D721Med (cell line): ENCODE measurements around the gene DVL2.

ENCODE experiments used
- DNase-seq: peaks from one replicate; pipeline ENCODE4 v3.0.0; 2011; ENCODE audit warnings: low spot score; ENCODE audit not compliant: insufficient read length
- FAIRE-seq: peaks from 2 replicates; lab custom pipeline; 2011; peaks lifted over from hg19 to GRCh38; lab: Jason Lieb, UNC
- TF ChIP-seq, protein P1 (sequence below): IDR thresholded peaks from 2 replicates; pipeline ENCODE4 v1.5.1; 2012; ENCODE audit warnings: mild to moderate bottlenecking, control low read depth; ENCODE audit not compliant: insufficient read depth; ENCODE audit errors: missing control alignments

DVL2 gene

GRCh38 chr17:7225711-7226331 lies 8.5 kb downstream of the DVL2 start:
- FAIRE-seq (no peak), DNase-seq (no peak)
- TF ChIP-seq, protein P1, sequence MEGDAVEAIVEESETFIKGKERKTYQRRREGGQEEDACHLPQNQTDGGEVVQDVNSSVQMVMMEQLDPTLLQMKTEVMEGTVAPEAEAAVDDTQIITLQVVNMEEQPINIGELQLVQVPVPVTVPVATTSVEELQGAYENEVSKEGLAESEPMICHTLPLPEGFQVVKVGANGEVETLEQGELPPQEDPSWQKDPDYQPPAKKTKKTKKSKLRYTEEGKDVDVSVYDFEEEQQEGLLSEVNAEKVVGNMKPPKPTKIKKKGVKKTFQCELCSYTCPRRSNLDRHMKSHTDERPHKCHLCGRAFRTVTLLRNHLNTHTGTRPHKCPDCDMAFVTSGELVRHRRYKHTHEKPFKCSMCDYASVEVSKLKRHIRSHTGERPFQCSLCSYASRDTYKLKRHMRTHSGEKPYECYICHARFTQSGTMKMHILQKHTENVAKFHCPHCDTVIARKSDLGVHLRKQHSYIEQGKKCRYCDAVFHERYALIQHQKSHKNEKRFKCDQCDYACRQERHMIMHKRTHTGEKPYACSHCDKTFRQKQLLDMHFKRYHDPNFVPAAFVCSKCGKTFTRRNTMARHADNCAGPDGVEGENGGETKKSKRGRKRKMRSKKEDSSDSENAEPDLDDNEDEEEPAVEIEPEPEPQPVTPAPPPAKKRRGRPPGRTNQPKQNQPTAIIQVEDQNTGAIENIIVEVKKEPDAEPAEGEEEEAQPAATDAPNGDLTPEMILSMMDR: no peak

DNA sequence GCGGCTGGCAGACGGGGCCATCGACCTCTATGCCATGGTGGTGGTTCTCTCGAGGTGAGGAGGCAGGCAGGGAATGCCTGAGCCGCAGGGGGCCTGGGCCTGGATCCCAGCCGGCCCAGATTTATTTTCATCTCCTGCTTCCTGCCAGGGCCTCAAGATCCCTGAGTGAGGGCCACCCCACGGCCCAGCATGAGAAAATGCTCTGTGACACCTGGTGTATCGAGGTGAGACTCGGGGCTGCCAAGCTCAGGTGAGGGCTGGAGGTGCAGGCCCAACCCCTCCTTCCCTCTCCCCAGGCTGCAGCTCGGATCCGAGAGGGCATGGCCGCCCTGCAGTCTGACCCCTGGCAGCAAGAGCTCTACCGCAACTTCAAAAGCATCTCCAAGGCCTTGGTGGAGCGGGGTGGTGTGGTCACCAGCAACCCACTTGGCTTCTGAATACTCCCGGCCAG lies 9.6 kb downstream of the DVL2 start:
- TF ChIP-seq, protein P1: no peak
- no peak for FAIRE-seq

DNA sequence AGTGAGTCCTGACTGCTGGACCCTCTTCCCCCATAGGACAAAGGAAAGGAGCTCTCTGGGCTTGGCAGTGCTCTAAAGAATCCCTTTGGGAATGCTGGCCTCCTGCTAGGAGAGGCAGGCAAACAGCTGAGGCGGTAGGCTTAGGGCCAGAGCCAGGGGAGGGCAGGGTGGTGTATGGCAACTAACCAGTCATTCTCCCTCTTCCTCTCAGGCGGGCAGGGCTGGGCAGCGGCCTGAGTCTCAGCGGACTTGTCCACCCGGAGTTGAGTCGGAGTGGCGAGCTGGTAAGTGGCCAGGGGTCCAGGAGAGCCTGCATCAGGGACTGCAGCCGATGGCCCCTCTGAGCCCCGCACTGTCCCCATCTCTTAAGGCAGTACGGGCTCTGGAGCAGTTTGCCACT lies 10.2 kb downstream of the DVL2 start:
- TF ChIP-seq, protein P1: no peak
- no peak for DNase-seq

More for the DNA sequence above, 9.6 kb downstream of the DVL2 start:
- no peak for DNase-seq

GRCh38 chr17:7223375-7223774 lies 10.9 kb downstream of the DVL2 start:
- TF ChIP-seq, protein P1: no peak
- DNase-seq (no peak), FAIRE-seq (no peak)

More for the DNA sequence above, 10.2 kb downstream of the DVL2 start:
- FAIRE-seq: no peak

DNA sequence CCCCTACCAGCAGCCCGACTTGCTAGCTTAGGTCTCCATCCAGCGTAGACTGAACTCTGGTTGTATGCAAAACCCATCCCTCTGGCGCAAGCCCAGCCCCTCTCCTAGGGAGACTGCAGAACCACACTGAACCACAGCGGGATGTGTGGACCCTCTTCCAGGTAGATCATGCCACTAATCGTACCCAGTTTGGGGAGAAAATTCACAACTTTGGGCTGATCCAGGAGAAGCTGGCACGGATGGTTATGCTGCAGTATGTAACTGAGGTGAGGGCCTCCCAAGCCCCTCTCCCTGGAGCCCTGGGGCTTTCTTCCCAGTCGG lies 11.4 kb downstream of the DVL2 start:
- DNase-seq: no peak
- FAIRE-seq: no peak

DNA sequence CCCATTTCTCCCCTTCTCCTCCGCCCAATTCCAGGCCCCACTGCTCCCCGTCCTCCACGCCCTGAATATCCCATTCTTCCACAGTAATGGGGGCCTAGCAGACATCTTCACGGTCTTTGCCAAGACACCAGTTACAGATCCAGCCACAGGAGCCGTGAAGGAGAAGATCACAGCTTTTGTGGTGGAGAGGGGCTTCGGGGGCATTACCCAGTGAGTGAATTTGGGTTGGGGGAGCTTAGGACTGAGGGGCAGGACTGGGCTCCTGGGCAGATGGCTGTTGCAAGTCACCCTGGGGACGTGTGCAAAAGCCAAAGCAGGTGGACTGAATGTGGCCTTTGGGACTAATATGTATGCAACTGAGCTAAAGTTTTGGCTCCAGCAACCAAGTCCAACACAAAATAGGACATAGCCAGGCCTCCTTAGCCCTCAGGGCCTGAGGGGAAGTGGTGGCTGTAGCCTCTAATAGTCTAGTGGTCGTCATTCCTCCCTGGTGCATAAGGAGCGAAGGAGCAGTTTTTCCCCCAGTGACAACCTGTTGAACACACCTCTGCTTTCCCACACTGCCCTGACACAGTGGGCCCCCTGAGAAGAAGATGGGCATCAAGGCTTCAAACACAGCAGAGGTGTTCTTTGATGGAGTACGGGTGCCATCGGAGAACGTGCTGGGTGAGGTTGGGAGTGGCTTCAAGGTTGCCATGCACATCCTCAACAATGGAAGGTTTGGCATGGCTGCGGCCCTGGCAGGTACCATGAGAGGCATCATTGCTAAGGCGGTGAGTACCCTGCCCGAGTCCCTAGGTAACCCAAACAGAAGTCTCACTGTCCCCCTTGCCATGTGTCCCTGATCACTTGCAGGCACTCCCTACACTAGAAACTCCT lies 12.0 kb downstream of the DVL2 start:
- FAIRE-seq (no peak), DNase-seq (no peak)
- TF ChIP-seq, protein P1: no peak

More for the DNA sequence above, 11.4 kb downstream of the DVL2 start:
- TF ChIP-seq, protein P1: no peak
